Measurements from ENCODE around the gene SFXN5. TPM values are rescaled to one million over a fixed set of nuclear protein-coding genes. Genes with fewer than 3 reads are reported as not detected.

Gene SFXN5
- total RNA-seq, 2 donors from 2014 or later: 12.8 to 23.2 TPM

DNA sequence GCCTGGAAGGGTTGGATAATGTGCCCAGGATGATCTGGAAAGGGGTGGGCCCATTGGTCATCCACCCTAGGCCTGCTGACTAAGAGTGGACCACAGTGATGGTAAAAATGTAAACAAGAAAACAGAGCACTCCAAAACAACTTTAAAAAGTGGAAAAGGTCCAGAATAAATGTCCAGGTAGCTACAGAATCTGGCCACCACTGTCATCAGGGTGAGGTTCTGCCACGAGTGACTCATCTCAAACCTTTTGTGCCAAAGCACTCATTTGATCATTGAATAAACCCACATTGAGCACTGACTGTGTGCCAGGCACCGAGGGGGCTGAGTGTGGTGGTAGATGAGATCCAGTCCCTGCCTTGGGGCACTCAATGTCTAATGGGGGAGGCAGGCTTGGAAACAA, 89.3 kb downstream of the SFXN5 start:
- no peaks in the 10 kb centered on the region for H3K36me3 ChIP-seq
- intact Hi-C loops (cut with DNase I): no loop called here
- TF ChIP-seq POLR2A (IDR thresholded peaks at IDR 0.05) (no peak), POLR2AphosphoS5 (IDR thresholded peaks at IDR 0.05) (no peak)
- TF ChIP-seq, protein P1, sequence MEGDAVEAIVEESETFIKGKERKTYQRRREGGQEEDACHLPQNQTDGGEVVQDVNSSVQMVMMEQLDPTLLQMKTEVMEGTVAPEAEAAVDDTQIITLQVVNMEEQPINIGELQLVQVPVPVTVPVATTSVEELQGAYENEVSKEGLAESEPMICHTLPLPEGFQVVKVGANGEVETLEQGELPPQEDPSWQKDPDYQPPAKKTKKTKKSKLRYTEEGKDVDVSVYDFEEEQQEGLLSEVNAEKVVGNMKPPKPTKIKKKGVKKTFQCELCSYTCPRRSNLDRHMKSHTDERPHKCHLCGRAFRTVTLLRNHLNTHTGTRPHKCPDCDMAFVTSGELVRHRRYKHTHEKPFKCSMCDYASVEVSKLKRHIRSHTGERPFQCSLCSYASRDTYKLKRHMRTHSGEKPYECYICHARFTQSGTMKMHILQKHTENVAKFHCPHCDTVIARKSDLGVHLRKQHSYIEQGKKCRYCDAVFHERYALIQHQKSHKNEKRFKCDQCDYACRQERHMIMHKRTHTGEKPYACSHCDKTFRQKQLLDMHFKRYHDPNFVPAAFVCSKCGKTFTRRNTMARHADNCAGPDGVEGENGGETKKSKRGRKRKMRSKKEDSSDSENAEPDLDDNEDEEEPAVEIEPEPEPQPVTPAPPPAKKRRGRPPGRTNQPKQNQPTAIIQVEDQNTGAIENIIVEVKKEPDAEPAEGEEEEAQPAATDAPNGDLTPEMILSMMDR (IDR thresholded peaks at IDR 0.05): no peak
- no peaks in the 10 kb centered on the region for H3K4me1 ChIP-seq (replicated peaks)
- 89% methylated on average over 2 of the region's 2 CpGs for WGBS
- no peak overlapping the region for H3K27ac ChIP-seq
- H3K27me3 ChIP-seq (replicated peaks; ENCODE audit: insufficient read depth): no peaks in the 10 kb centered on the region
- no peak overlapping the region for H3K4me3 ChIP-seq
- DNase-seq (ENCODE audit: low spot score): no peak
- H3K9me3 ChIP-seq: no peaks in the 10 kb centered on the region

DNA sequence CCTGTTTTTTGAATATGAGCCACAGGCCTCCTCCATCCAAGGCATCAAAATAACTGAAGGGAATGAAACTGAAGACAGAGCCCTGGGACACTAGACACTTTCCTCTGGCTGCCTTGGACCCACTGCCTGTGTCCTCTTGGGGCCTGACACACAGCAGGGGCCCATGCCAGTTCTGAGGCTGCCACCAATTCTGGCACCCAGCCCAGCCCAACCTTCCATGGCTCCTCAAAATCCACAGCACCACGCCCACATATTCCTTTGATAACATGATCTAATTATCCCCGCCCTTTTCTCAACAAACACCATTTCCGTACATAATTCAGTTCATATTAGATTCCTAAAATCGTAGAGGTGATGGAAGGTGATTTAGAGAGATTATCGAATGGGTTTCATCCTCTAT, 90.0 kb downstream of the SFXN5 start:
- H3K4me3 ChIP-seq: no peak overlapping the region
- H3K4me1 ChIP-seq (replicated peaks): no peaks in the 10 kb centered on the region
- H3K9me3 ChIP-seq: no peaks in the 10 kb centered on the region
- TF ChIP-seq, protein P1 (IDR thresholded peaks at IDR 0.05): no peak
- TF ChIP-seq POLR2AphosphoS5 (IDR thresholded peaks at IDR 0.05) (no peak), POLR2A (IDR thresholded peaks at IDR 0.05) (no peak)
- intact Hi-C loops (cut with DNase I): no loop called here
- DNase-seq (ENCODE audit: low spot score): no peak
- H3K27ac ChIP-seq: no peak overlapping the region
- no peaks in the 10 kb centered on the region for H3K27me3 ChIP-seq (replicated peaks; ENCODE audit: insufficient read depth)
- H3K36me3 ChIP-seq: no peaks in the 10 kb centered on the region
- 78% methylated on average over 5 of the region's 5 CpGs for WGBS

DNA sequence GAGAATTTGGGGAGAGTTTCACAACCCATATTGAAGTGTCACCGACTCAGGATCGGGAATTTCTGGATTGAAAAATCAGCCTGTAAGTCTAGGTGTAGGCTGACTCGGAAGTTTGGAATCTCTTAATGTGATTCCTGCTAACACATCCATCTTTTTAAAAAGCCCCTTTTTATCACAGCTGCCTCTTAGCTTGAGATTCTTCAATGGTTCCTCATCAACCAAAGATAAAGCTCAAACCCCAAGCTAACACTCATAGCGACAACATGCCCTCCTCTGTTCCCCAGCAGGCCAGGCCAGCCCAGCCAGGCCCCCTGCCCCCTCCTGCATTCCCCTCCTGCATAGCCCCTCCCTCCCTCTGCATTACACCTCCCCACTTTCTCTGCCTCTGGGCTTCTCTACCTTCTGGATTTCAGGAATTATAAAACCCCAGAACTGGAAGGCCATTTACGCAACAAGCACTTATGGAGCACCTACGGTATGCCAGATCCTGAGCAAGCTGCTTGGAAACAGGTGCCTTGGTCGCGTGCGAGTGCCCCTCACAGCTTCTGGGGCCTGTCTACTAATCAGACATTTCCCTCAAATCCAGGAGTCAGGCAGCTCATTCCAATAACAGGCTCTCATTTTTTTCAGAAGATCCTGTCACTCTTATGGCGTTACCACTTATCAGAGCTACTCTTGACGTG, 90.8 kb downstream of the SFXN5 start:
- Histone ChIP-seq H3K36me3 (no peaks in the 10 kb centered on the region), H3K27ac (no peak overlapping the region), H3K27me3 (replicated peaks; ENCODE audit: insufficient read depth) (no peaks in the 10 kb centered on the region), H3K4me3 (no peak overlapping the region), H3K4me1 (replicated peaks) (no peaks in the 10 kb centered on the region), H3K9me3 (no peaks in the 10 kb centered on the region)
- intact Hi-C loops (cut with DNase I): no loop called here
- DNase-seq (ENCODE audit: low spot score): no peak
- 92% methylated on average over 11 of the region's 11 CpGs for WGBS
- TF ChIP-seq, protein P1 (IDR thresholded peaks at IDR 0.05): no peak
- no peak for TF ChIP-seq POLR2A (IDR thresholded peaks at IDR 0.05)
- TF ChIP-seq POLR2AphosphoS5 (IDR thresholded peaks at IDR 0.05): no peak

DNA sequence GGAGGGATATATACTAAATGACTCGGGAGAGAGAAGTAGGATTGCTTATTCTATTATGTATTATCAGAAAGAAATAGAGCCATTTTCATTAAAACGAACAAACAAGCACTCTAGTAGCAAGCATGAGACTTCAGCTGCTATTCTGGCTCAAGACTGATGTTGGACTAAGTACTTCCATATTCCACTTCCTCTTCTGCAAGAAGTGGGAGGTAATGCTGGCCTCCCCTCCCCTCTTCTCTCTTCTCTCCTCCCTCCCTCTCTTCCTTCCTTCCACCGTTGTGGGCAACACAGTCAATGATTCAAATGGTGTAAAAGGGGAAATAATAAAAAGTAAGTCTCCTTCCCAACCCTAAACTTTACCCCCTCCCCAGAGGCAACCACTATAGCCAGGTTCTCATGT, 91.6 kb downstream of the SFXN5 start:
- no peaks in the 10 kb centered on the region for H3K9me3 ChIP-seq
- DNase-seq (ENCODE audit: low spot score): no peak
- H3K4me3 ChIP-seq: no peak overlapping the region
- TF ChIP-seq, protein P1 (IDR thresholded peaks at IDR 0.05): no peak
- TF ChIP-seq POLR2AphosphoS5 (IDR thresholded peaks at IDR 0.05) (no peak), POLR2A (IDR thresholded peaks at IDR 0.05) (no peak)
- intact Hi-C loops (cut with DNase I): no loop called here
- no peak overlapping the region for H3K27ac ChIP-seq
- H3K36me3 ChIP-seq: no peaks in the 10 kb centered on the region
- H3K27me3 ChIP-seq (replicated peaks; ENCODE audit: insufficient read depth): no peaks in the 10 kb centered on the region
- no peaks in the 10 kb centered on the region for H3K4me1 ChIP-seq (replicated peaks)
- 72% methylated on average over 3 of the region's 3 CpGs for WGBS

DNA sequence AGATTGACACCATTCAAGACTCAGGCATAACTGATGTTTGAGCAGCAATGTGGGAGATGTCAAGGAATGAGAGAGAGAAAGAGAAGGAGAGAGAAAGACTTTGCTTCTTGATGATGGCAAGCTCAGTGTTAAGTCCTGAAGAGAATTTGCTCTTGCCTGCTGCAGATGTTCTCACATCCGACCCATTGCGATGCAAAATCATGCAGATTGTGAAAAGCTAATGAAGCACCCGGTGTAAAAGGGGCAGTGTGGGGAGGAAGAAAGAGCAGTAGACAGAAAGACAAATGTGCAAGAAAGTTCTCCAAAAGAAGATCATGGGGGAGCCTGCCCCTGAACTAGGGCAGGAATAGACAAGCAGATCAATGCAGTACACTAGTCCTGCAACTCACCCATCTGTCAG, 96.5 kb downstream of the SFXN5 start:
- H3K4me1 ChIP-seq (replicated peaks): no peaks in the 10 kb centered on the region
- no peaks in the 10 kb centered on the region for H3K27me3 ChIP-seq (replicated peaks; ENCODE audit: insufficient read depth)
- H3K27ac ChIP-seq: no peak overlapping the region
- H3K36me3 ChIP-seq: no peaks in the 10 kb centered on the region
- no peak overlapping the region for H3K4me3 ChIP-seq
- intact Hi-C loops (cut with DNase I): no loop called here
- no peak for DNase-seq (ENCODE audit: low spot score)
- TF ChIP-seq POLR2AphosphoS5 (IDR thresholded peaks at IDR 0.05) (no peak), POLR2A (IDR thresholded peaks at IDR 0.05) (no peak)
- TF ChIP-seq, protein P1 (IDR thresholded peaks at IDR 0.05): no peak
- WGBS: 62% methylated on average over 3 of the region's 3 CpGs
- no peaks in the 10 kb centered on the region for H3K9me3 ChIP-seq

Data from prostate gland (tissue), 2 donors.